ENCODE data around the gene ROR1.

ROR1 gene

DNA sequence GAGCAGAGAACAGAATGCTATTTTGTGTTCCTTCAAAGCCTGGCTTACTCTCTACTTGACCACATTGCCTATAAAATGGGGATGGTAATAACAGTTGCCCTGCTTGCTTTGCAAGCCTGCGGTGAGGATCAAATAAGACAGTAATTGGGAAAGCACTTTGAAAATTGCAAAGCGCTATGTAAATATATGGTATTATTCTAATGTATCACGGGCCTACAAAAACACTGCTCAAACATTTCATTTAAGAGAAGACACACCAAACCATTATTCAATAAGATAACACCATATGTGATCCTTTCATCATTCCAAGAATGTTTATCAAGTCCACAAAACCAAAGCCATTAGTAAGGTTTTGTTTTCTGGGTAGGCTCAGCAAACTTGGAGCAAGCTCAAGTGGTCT, 208.4 kb downstream of the ROR1 start:
- DNase-seq, result no peak

DNA sequence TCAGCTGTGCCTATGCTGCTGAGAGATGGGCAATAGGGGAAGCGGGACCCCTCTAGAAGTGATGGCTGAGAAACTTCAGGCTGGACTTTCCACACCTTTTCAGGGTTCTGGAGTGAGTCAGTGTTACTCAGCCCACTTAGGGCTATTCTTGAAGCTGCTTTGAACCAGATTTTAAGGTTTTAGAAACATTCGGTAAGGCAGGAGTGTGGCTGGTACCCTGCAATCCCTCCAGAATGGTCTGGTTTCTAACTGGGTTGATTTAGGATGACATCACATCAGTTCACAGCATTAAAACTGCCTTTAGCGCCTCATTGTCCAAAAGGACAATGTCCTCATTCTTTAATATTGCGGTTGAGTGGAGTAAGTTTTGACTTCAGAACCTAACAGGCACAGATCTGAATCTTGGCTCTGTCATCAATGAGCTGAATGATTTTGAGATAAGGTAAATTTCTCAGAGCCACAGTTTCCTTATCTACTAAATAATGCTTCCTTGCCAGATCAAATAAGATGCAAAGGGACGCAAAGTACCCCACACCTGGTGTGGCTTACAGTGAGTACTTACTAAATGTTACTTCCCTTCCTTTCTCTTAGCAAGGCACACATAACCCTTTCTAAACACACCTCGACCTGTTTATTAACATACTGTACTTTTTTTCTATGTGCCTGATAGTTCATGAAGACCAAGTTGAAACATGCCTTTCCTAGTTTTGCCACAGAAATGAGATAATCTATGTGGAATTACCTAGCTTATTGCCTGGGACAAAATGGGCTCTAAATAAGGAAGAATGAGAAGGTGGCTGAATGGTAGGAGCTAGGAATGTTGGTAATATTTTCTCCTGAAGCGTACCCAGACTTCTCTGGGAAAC, 209.8 kb downstream of the ROR1 start:
- DNase-seq, result no peak

DNA sequence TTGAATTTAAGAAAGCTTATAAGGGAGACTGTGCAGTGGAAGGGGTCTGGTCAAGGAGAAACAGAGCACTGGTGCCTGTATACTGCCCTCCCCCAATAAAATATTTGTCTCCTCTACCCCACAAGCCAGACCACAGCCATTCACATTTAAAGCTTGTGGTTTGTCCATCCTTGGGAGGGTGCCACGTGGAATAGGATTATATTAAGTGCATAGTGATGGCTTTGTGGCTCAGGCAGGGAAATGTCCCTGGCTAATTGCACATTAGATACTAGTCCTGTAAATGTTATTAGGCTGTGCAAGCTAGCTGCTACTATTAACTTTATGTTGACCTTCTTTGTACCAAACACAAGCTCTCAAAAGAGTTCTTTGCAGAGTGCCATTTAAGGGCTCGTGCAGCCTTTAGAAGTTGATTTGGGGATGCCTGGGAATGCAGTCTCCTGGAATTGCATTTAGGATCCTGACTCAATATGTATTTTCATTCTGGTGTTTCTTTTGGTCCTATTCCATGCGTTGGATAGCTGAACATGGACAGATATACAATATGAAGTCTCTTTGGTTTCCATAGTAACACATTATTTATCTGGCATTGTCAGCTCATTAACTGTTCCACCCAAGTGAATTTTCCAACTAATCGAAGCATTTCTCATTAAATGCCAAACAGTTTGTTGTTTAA, 210.6 kb downstream of the ROR1 start:
- no peak for DNase-seq

DNA sequence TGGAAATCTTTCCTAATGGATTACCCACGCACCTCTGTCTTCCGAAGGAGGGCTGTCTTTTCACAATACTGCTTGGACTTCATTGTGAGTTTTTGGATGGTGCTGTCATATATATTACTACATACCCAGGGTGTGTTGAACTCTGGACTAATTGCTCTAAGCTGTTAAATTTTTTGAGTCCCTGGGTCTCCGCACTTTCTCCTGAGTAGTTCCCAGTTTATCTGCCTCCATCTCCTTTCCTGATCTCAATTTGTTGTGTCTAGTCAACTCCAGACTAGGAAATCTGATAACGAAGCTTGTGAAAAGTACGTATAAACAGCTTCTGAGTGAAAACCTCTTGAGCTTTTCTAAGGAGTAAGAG, 211.1 kb downstream of the ROR1 start:
- DNase-seq, result no peak

DNA sequence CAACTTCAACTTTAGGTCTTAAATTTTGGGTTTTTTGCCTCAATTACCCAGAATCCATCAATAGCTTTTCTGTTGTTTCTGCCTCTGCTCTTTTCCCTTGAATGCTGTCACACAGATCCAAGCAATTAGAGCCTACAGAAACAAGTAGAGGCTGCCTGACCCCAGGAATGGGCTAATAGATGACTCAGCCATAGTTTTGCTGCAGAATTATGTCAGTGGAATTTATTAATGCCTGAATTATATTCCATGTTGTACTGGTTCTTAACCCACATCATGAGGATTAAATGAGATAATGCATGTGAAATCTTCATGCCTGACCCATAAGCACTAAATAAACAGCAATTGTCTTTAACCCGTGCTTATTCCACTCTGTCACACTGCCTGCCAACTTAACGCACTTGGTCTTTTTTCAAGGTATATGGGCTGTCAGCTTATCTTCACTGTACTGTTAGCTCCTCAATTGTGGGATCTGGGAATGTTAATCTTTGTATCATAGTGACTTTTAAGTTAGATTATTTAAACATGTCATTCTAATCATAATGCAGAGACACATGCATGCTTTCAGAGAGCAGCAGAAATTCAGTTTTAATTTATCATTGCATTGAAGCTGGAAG, 213.3 kb downstream of the ROR1 start:
- no peak for DNase-seq

DNA sequence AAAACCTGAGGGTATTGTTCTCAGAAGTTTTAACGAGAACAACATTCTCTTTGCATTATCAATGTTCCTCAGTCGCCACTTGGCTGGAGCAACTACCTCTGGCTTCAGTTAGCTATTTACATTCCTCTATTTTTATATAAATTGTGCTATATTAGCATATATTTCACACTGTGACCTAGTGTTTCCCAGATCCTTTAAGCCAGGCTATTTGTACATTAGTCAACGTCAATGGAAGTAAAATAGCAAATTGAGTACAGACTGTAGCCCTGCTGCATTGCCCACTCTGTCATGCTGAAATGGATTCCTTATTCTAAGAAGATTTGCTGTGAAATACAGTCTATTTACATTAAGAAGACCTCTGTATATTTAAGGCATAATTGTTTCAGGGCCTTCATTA, 213.8 kb downstream of the ROR1 start:
- no peak for DNase-seq

DNA sequence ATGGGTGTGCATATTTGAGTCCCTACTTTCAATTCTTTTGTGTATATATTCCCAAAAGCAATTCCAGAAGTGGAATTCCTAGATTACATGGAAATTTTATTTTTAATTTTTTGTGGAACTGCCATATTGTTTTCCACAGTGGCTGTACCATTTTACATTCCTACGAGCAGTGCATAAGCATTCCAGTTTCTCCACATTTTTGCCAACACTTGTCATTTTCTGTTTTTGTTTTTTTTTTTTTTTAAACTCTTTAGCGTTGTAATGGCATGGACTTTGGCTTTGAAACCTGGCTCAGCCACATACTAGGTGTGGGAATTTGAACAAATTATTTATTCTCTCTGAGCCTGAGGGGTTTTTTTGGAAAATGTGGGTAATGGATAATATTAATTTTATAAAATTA, 215.1 kb downstream of the ROR1 start:
- no peak for DNase-seq

DNA sequence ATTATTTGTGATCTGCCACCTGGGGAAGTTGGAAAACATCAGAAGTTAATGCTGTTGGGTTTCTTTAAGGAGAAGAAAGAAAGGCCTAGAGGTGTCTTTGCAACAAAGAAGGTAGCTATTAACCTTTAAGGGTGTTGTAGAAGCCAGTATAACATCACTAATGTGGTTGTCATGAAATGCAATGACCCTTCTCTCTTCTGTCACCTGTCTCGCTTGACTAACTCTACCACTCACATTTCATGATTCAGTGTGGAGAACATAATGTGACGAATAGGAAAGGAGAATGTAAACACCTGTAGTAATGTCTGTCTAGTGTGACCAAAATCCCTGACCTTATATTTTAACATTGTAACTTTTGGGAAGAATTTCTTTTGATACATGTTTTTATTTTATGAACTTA, 217.9 kb downstream of the ROR1 start:
- no peak for DNase-seq

DNA sequence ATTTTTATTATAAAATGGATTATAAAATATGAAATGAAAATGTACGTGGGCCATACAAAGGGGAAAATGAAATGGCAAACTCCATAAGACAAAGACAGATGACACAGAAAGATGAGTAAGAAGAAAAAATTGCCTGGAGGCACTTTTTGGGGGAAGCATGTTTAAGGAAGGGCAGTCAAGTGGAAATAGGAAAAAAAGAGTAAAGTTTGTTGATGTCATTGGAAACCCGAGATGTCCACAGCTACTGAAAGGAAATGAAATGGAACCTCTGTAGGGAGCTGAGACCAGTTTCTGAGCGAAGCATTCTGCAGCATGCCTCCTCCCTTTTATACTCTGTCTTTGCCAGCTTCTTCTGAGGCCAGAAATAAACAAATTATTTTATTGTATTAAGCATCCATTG, 226.2 kb downstream of the ROR1 start:
- no peak for DNase-seq

DNA sequence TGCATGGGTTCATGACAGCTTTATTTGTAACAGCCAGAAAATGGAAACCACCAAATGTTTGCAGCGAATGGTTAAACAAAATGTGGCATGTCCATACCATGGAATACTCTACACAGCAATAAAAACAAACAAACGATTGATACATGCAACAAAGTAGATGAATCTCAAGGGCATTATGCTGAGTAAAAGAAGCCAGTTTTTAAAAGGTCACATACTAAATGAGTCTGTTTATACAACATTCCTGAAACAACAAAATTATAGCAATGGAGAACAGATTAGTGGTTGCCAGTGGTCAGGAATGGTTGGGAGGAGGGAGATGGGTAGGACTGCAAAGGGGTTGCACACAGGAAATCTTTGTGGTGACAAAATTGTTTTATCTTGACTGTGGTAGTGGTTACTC, 227.2 kb downstream of the ROR1 start:
- no peak for DNase-seq

DNA sequence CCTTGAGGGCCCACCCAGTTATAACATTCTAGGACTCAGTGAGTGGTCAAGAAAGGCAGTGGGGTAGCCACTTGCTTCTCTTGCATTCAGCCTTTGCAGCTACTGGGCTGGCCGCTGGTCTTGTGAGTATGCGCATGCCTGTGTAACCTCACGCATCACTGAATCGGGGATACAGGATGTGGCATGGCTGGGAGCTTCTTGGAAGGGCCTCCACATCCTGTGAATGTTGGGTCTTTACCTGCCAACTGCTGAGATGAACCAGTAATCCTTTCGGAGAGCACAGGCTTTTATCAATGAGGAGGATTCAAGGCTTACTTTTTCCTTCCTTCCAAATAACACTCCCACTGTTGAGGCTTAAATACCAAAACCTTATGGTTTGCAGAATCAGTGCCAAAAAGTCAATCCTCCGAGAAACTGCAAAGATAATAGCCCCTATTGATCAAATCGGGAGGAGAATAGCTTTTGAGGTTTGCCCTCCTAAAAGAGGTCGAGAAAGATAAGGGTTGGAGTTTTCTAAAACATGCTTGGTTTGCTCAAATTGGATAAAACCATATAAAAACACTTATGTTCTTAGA, 230.7 kb downstream of the ROR1 start:
- no peak for DNase-seq

DNA sequence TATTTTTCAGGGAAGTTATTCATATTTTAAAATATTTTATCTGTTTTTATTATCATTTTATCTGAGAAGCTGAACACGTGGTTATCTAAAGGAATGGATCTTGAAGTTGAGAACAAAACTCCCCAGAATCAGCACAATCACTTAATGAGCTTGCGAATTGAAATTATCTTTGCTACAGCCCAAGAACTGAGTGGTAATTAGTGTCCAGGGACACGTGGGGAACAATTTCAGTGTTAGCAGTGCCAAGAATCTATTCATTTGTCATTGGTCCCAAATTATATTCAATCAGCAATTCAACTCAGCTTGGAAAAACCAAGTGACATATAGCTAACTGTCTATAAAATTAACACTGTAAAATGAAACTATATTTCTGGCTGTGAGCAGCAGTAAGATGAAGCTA, 232.0 kb downstream of the ROR1 start:
- no peak for DNase-seq

DNA sequence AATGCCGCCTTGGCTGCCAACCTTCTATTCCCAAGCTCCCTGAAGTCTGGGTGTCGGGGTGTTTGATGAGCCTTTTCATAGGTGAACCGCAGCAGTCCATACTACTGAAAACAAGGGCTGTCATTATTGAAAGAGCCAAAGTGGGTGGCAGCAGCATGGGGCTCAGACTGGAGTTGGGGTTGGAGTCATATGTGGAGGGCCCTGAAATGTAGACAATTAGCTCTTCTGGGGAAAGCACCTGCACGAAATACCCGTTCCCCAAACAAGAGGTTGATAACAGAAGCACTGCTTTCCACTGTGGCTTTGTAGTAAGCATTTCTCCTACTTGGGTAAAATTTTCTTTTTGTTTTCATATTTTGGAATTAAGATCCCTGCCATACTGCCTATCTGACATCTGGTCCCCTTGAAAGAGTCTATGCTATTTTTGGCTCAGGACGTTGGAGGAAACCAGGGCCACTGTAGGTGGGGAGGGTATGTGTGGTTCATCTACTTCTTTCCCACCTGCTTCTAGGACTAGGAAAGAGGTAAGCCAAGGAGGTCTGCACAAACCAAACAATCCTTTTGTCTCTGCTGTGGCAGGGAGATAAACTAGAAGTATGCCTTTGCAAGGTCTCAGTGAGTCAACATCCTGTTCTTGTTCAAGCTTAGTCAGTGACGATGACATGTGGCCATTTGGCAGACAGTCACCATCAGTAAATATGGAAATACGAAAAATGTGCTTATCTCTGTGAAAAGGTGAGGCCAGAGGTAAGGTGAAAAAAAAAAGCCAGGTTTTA, 232.6 kb downstream of the ROR1 start:
- DNase-seq, result no peak

DNA sequence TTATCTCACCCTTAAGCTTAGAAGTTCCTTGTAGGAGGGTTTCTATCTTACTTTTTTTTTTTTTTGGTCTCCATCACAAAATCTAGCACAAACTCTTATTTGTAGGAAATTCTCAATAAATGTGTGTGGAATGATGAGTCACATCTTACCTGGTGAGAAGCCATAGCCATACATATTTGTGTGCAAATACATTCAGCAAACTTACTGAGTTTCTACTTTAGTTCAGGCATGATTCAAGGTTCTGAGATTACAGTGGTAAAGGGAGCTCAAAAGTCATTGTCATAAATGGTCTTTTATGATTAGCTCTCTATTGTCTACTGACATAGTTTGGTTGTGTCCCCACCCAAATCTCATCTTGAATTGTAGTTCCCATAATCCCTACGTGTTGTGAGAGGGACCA, 236.5 kb downstream of the ROR1 start:
- no peak for DNase-seq

DNA sequence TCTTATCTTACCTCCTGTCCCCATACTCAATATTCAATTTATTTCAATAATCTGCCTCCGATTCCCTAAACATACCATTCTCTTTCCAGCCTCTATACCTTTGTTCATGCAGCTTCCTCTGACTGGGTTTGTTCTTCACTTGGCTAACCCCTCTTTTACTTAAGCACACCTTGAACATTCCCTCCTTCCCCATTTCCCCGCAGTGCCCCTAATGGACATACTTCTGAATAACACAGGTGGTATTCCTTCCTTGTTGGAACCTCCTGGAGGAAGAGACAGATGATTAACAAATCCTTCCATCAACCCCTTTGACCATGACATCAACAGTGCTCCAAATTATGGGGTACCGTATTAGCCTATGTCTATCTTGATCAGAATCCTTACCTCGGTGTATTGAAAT, 239.6 kb downstream of the ROR1 start:
- no peak for DNase-seq

DNA sequence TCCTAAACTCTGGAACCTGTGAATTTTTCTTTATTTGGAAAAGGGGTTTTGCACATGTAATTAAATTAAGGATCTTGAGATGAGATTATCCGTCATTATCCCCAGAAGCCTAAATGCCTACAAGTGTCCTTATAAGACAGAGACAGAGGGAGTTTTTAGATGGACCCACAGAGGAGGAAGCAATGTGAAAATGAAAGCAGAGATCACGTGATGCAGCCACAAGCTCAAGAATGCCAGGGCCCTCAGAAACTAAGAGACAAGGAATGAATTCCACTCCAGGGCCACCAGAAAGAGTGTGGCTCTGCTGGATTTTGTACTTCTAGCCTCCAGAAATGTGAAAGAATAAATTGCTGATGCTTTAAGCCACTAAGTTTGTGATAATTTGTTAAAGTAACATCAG, 246.0 kb downstream of the ROR1 start:
- peak; percentile 72 for DNase-seq

DNA sequence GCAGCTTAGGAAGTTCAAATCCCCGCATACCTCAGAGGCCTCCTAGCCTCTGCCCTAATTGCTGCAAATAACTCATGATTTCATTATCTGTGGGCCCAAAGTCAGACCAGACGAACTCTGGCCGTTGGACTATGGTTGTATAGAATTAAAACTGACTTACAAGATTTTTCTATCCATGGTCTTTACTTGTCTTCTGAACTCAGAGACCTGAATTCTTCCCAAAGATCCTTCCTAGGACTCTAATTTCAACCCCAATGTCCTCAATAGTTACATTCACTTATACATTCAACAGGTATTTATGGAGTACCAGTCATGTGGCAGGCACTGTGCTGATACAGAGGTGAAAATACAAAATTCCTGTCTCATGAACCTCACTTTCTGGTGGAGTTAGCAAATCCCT, 247.2 kb downstream of the ROR1 start:
- no peak for DNase-seq

DNA sequence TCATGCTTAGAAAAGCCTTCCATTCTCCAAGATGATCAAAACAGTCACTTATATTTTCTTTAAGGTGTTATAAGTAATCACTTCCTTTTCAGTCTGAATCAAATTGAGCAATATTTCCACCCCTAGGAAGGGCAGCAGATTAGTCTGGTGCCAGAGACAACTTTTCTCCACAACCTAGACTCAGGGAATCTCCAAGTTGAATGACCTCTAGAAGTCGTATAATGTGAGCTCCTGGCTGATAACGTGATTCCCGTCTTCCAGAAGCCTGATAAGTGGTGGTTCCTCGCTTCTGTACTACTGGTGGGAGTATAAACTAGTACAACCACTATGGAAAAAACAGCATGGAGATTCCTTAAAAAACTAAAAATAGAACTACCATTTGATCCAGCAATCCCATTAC, 251.2 kb downstream of the ROR1 start:
- no peak for DNase-seq

DNA sequence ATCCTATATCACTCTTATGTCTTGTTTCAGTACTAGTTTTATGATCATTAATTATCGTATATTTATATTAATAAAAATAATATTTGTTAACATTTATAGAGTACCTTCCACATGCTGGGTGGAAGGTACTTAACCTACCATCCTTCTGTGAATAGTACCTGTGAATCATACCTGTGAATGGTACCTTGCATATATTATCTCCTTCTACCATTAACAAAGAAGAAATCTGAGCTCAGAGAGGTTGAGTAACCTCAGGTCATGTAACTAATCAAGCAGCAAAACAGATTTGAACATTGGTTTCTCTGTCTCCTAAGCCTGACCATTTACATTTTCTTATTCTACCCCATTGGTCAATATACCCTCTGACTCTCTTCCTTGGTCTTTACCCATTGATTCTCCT, 255.2 kb downstream of the ROR1 start:
- no peak for DNase-seq

DNA sequence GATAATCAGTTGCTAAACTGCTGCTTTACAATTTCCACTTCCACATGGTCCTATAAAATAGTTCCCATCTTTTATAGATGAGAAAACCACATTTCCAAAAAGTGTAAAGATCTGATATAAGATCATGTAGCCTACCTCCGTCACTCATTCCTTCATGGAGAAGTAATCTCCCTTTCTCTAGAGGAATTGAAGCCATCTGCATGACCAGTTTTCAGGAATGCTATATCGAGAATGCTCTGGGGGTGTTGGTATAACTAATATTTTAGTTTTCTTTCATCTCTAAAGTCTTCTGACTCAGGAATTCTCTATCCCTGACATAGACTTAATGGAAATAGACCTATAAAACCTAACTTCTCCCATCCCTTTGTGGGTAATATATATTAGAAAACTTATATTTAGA, 256.6 kb downstream of the ROR1 start:
- DNase-seq, result no peak

DNA sequence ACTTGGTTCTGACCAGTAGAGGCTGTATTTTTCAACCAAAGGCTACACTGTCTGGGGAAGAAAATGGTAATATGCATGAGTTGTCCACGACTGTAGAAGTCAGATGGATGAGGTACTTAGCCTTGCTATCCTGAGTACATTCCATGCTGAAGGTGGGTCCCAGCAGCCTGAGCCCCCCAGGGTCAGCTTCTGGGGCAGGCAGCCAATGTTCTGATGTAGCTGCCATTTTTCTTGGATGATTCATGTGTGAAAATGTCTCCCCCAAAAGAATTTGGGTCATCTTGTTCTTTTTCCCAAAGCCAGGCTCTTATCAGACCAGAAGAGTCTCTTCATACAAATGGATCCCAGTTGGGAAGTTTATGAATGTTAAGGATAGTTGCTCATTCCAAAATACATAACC, 257.4 kb downstream of the ROR1 start:
- DNase-seq, result no peak

DNA sequence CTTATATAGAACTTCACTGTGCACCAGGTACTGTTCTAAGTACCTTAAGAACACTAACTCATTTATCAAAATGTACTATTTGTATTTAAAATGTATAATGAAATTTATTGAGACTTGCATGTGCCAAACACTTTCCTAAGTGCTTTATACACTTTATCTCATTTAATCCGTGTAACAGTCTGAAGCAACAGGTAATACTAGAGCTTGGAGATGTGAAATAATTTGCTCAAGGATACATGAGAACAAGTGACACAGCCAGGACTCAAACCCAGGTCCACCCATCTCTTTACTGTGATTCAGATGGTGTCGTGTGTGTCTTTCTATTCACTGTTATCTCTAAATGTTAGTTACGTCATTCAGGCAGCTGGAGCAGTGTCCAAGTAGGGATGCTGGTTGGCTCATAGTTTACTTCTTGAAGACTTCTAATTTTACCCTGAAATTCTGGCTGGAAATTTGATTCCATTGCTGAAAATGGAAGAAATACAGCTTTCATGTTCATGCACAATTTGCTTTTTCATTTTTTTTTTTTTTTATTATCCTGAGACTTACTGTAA, 259.9 kb downstream of the ROR1 start:
- no peak for DNase-seq

DNA sequence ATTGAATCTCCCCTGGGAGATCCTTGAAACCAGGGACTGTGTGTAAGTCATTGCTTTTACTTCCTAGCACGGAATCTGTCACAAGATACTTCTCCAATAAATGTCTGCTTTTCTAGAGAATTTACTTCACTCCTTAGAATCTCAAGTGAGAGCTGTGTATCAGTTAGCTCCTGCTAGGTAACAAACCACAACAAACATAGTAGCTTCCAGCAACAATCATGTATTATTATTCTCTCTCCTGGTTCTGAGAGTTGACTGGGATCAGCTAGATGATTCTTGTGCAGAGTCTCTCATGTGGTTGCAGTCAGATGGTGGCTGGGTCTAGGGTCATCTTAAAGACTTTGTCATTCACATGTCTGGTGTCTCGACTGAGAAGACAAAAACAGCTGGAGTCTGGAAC, 262.7 kb downstream of the ROR1 start:
- no peak for DNase-seq
